Mucosa of gallbladder (tissue), 1 donor: ENCODE measurements around the gene FRMD6. TPM values are rescaled to one million over a fixed set of nuclear protein-coding genes. Genes with fewer than 3 reads are reported as not detected.
"Not testable (repeated sequence)": the region's sequence is repeated elsewhere in the genome, so short reads cannot be mapped to it uniquely, and the experiment has no call there.

Source experiments
- DNase-seq: peaks from one replicate; pipeline ENCODE4 v3.0.0-alpha.2; 2020; ENCODE audit warnings: low spot score
- total RNA-seq: library from RNA; stranded (reverse); gene quantifications from one replicate; pipeline ENCODE4 v1.2.1, GENCODE V29; 2021
- donor health status: DM: no; HTN: no; CAD: no.

Gene FRMD6
- total RNA-seq, 1 donor from 2014 or later: 20.3 TPM

DNA sequence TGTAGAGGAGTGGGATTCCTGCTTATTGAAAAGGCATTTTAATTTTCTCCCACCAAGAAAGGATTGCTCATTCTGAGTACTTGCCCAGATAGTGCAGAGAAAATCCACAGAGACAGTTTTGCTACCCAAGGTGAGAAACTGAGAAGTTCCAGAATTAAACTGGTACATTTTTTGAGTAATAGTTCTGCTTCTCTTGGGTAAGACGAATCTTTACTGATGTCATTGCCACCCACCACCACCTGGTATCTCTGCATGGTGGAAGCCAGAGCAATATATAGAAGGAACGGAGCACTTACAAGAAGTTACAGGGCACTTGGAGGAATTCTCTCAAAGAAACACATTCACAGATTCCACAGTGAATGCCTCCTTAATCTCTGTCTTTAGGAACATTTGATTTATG, 20.7 kb upstream of the FRMD6 start:
- no peak for DNase-seq

DNA sequence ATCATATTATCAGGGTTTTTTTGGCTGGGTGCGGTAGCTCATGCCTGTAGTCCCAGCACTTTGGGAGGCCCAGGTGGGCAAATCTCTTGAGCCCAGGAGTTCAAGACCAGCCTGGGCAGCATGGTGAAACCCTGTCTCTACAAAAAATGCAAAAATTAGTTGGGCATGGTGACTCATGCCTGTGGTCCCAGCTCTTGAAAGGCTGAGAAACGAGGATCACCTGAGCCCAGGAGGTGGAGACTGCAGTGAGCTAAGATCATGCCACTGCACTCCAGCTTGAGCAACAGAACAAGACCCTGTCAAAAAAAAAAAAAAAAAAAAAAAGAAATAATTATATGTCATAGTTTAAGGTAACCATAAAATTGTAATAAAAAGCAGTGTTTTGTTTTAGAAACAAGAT, 18.4 kb upstream of the FRMD6 start:
- not testable (repeated sequence) for DNase-seq

DNA sequence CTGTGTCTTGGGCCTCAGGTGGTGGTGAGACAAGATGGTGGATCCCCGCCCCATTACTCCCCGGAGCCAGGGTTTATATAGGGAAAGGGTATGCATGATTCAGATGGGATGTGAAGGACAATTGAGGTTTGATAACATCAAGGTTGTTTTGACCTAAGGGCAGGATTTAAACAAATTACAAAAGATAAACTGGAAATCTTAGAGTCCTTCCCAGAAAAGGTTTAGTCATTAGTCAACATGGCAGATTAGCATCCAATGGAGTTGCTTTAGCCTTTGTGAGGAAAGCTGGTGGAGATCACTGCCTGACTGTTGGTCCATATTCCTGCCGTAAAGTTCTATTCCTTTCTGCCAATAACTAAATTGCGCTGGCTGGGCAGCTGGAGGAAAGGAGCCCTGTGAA, 15.6 kb upstream of the FRMD6 start:
- DNase-seq: no peak

DNA sequence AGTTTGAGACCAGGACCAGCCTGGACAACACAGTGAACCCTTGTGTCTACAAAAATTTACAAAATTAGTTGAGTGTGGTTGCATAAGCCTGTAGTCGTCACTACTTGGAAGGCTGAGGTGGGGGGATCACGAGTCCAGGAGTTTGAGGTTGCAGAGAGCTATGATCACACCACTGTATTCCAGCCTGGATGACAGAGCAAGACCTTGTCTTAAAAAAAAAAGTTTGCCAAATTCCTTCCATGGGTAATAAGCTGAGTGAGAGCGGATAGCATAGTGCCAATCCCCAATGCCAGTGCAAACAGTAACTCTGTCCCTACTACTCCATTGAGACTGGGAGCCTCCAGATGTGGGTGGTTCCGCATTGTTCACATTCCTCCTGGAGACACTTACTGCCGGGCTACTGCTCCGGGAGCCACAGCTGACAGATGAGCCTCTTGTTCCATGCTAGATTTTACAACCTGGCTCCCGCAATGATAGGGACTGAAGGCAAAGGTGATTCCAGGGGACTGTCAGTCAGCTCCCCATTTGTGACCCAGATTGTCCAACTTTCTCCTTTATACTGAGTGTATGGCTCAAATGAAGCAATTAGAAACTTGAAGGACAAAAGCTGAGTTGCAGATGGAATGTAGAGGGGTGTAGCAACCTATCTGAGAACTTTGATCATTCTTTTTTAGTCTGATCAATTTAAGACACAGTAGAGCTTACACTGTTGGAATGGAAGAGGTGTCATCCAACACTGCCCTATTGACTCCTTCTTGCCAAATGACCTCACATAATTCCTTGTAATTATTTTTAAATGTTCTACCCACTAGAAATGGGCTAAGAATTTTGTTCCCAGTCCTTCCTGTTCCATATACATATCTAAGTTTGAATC, 13.4 kb upstream of the FRMD6 start:
- DNase-seq: no peak

GRCh38 chr14:51639668-51640316, 11.9 kb upstream of the FRMD6 start:
- no peak for DNase-seq

GRCh38 chr14:51643140-51643539, 8.6 kb upstream of the FRMD6 start:
- DNase-seq: no peak

DNA sequence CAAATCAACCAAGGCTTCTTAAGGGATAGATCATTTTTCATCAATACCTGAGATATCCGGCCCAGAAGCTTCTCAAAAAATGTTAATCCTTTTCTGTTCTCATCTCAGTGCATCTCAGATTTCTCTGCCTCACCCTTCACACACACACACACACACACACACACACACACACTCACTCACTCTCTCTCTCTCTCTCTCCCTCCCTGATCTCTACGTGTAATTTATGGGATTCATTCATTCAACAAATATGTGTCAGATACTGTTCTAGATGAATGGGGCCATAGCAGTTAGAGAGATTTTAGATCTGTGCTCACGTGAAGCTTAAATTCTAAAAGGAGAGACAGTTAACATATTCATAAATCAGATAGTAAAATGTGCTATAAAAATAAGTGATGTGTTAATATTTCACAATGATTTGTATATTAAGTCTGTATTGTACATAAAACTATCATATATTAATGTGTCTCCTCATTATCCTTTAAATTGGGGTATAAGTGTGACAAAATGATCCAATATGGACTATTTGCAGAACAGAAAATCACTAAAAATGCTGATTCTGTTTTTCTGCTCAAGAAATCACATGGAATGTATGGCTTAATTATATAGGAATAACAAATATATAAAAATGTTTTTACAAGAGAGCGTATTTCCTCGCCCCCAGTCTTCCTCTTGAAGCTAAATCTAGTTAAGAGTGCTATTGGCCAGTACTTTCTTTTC, 7.3 kb upstream of the FRMD6 start:
- no peak for DNase-seq

GRCh38 chr14:51648296-51648695, 3.4 kb upstream of the FRMD6 start:
- no peak for DNase-seq

DNA sequence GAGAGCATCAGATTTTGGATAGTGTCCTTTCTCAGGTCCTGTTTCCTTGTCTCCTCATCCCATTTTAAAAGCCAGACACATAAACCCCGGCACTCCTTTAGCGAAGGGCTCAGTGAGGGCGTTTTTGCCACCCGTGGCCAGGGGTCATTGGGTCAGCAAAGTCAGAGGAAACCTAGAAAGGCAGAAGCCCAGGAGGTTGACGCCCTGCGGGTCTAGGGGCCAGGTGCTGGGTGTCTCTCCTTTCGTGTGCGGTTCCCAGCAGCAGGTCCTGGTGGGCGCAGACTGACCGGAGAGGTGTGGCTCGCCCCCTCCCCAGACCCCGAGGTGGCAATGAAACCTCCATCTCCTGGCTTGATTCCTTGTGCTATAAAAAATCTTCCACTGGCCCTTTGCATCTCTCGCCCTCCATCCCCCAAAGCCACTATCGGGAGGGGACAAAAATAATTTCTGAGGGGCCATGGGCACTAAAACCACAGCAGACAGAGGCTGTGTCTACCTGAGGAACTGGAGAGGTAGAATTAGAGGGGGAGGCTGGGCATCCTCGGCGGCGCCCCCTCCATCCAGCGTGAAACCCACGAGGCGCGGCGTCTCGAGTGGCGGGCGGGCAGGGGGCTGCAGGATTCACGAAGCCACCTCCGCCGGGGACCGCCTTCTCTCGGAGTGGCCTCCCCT, 858 bp upstream of the FRMD6 start:
- DNase-seq: no peak

- DNase-seq: peak; percentile 15
Measured at GRCh38 chr14:51652168-51653078, 713 bp downstream of the FRMD6 start.

DNA sequence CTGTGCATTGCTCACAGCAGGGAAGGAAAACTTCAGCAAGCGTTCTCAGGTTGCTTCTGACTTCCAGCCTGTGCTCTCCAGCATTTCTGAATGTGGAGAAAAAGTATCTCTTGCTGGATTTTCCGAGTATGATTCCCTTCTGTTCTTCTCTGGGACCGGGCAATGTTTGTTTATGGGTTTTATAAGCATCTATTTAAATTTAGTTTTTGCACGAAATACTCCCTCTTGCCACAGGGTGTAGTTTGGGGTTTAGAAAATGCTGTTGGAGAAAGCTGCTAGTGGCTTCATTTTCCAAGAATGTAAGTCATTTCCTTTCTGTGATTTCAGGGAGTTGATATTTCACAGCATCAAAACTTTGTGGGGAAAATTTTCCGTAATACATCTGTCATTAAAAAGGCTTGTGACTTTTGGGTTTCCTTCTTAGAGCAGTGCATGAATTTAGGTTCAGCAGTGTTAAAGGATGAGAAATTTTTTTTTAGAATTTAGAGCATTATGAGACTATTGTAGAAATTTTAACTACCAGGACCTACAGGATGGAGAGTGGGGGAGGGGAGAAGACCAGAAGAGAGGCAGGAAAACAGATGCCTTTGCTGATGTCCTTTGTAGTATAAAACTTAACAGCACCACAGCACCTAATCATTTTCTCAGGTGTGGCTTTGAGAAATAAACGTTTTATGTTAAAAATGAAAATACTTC, 1.5 kb downstream of the FRMD6 start:
- DNase-seq: no peak

GRCh38 chr14:51653775-51654532, 2.2 kb downstream of the FRMD6 start:
- no peak for DNase-seq

GRCh38 chr14:51654533-51654845, 2.8 kb downstream of the FRMD6 start:
- no peak for DNase-seq

GRCh38 chr14:51657762-51658161, 6.1 kb downstream of the FRMD6 start:
- DNase-seq: no peak

GRCh38 chr14:51658441-51659173, 6.9 kb downstream of the FRMD6 start:
- no peak for DNase-seq

GRCh38 chr14:51660741-51661140, 9.0 kb downstream of the FRMD6 start:
- no peak for DNase-seq

- no peak for DNase-seq
Measured at GRCh38 chr14:51661504-51661903, 9.8 kb downstream of the FRMD6 start.

GRCh38 chr14:51663783-51664326, 12.1 kb downstream of the FRMD6 start:
- DNase-seq: no peak

DNA sequence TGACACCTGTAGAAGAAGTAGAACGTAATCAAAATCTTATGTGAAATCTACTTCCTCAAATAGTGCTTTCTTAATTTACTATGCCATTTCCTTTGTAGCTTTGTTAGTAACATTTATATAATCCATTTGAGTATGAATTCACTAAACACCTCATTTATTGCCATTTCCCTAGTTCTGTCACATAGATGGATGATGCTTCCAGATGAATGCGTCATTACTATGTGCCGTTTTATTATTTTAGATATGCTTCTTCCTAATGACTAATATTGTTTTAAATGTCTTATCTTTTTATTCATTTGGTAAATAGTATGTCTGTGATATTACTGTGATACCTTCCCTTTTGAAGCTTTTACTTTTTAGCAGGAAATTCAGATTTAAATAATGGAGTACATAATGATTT, 14.4 kb downstream of the FRMD6 start:
- no peak for DNase-seq
